ENCODE data around the gene LHX6. TPM values are rescaled to one million over a fixed set of nuclear protein-coding genes. Genes with fewer than 3 reads are reported as not detected.

The LHX6 gene
- total RNA-seq, 6 experiments from 2014 or later = not detected

DNA sequence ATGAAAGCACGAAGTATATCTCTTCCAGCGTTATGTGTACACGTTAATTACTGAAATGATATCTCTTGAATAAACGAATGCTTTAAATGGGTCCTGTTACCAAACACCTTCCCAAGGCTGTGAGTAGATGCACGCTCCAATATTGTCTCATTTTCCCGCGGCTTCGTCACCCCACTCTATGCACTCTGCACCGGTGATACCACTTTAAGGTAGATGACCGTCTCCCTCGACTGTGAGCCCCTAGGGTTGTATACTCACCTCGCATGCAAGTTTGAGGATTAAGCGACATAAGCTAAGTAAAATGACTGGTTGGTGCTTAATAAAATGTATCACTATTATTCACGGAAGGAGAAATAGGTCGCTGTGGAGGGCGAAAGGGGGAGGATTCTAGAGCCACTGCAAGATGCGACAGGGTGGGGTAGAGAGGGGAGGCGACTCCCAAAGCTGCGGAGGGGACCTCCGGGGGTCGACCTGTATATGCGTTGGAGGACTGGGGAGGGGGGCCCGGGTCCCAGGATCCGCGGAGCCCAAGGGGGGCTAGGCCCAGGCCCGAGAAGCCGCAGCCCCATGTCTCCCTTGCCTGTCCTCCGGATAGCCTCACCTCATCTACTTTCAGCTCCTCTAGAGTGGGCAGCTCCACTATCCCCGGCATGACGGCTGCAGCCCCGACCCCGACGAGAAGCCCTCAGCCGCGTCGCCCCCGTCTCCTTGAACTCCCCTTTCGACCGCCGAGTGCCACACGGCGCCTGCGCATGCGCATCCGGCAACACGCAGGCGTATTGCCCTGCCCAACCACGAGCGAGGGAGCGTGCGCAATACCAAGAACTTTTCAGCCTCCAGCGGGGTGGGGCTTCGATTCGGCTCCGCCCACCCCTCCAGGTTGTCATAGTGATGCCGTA, 69.5 kb downstream of the LHX6 start, which contains the start of the genes MORN5 and NDUFA8:
Gene MORN5 (plus strand): TSS at position 883 of the 899 bp plus-strand sequence. CDS start 65 bp downstream, outside the sequence.
Gene NDUFA8 (minus strand): TSS at position 754 of the 899 bp plus-strand sequence. CDS start 102 bp downstream, at position 652.
- DNase-seq = peak; percentile 92
- H3K4me1 Mint-ChIP-seq (ENCODE audit: low read depth) = peaks cover 27% of the 10 kb centered on the region
- H3K4me3 Mint-ChIP-seq = peak within 1 kb of the TSS; percentile 96

GRCh38 chr9:122158202-122158601, 70.6 kb downstream of the LHX6 start:
- Mint-ChIP-seq H3K9me3 (peaks cover 8% of the 10 kb centered on the region), H3K27me3 (ENCODE audit: insufficient read depth) (peaks cover 6% of the 10 kb centered on the region; the same call in 1 of the 2 replicates), H3K4me1 (ENCODE audit: low read depth) (peaks cover 27% of the 10 kb centered on the region), H3K27ac (no peak overlapping the region), H3K36me3 (ENCODE audit: low read depth) (peaks cover 6% of the 10 kb centered on the region; the same call in 1 of the 2 replicates), H3K4me3 (peak overlapping the region; percentile 26)
- TF ChIP-seq, protein P1, sequence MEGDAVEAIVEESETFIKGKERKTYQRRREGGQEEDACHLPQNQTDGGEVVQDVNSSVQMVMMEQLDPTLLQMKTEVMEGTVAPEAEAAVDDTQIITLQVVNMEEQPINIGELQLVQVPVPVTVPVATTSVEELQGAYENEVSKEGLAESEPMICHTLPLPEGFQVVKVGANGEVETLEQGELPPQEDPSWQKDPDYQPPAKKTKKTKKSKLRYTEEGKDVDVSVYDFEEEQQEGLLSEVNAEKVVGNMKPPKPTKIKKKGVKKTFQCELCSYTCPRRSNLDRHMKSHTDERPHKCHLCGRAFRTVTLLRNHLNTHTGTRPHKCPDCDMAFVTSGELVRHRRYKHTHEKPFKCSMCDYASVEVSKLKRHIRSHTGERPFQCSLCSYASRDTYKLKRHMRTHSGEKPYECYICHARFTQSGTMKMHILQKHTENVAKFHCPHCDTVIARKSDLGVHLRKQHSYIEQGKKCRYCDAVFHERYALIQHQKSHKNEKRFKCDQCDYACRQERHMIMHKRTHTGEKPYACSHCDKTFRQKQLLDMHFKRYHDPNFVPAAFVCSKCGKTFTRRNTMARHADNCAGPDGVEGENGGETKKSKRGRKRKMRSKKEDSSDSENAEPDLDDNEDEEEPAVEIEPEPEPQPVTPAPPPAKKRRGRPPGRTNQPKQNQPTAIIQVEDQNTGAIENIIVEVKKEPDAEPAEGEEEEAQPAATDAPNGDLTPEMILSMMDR (IDR thresholded peaks at IDR 0.05) = peak; percentile 73
- peak; percentile 50 for DNase-seq

More for the DNA sequence above, 69.5 kb downstream of the LHX6 start, which contains the start of the genes MORN5 and NDUFA8:
- Mint-ChIP-seq H3K27ac (peak within 1 kb of the TSS; percentile 84), H3K9me3 (peaks cover 8% of the 10 kb centered on the region), H3K27me3 (ENCODE audit: insufficient read depth) (peaks cover 16% of the 10 kb centered on the region), H3K36me3 (ENCODE audit: low read depth) (peaks cover 6% of the 10 kb centered on the region; the same call in 1 of the 2 replicates)
- TF ChIP-seq, protein P1 (IDR thresholded peaks at IDR 0.05) = no peak

GRCh38 chr9:122155796-122156195, 73.0 kb downstream of the LHX6 start:
- no peak overlapping the region; the same call in 1 of the 2 replicates for H3K27ac Mint-ChIP-seq
- peaks cover 27% of the 10 kb centered on the region for H3K4me1 Mint-ChIP-seq (ENCODE audit: low read depth)
- no peak for DNase-seq

More at GRCh38 chr9:122155796-122156195, 73.0 kb downstream of the LHX6 start:
- TF ChIP-seq, protein P1 (IDR thresholded peaks at IDR 0.05) = no peak
- Mint-ChIP-seq H3K27me3 (ENCODE audit: insufficient read depth) (peaks cover 2% of the 10 kb centered on the region; the same call in 1 of the 2 replicates), H3K4me3 (no peak overlapping the region), H3K36me3 (ENCODE audit: low read depth) (no peaks in the 10 kb centered on the region), H3K9me3 (no peaks in the 10 kb centered on the region)

Other genes with a start within 250 kb of the LHX6 start
- 10 to 100 TPM in 1 of 6 experiments, 1 to 10 TPM in 5; 6.9 to 10.2 (median 8.3) TPM for gene TTLL11, start 135.6 kb downstream of the LHX6 start, total RNA-seq (2021; fragmentation: NEBNext Ultra II Directional; extraction: Animal tissue kit (Norgen Biotek cat#: 25700))
- gene NDUFA8, start 69.2 kb downstream of the LHX6 start, total RNA-seq (2021; fragmentation: NEBNext Ultra II Directional; extraction: Animal tissue kit (Norgen Biotek cat#: 25700)) = 10 to 100 TPM; 67.4 to 76.6 (median 72.8) TPM
- not detected for gene MORN5, start 69.0 kb downstream of the LHX6 start, total RNA-seq (2021; fragmentation: NEBNext Ultra II Directional; extraction: Animal tissue kit (Norgen Biotek cat#: 25700))
- 10 to 100 TPM; 25.6 to 30.5 (median 27.6) TPM for gene RBM18, start 35.9 kb upstream of the LHX6 start, total RNA-seq (2021; fragmentation: NEBNext Ultra II Directional; extraction: Animal tissue kit (Norgen Biotek cat#: 25700))
- gene MRRF, start 35.9 kb upstream of the LHX6 start, total RNA-seq (2021; fragmentation: NEBNext Ultra II Directional; extraction: Animal tissue kit (Norgen Biotek cat#: 25700)) = 10 to 100 TPM; 27.1 to 32.2 (median 29.4) TPM
- 100 to 1,000 TPM in 3 of 6 experiments, 10 to 100 TPM in 3; 33.0 to 122 (median 102) TPM for gene PTGS1, start 142.1 kb upstream of the LHX6 start, total RNA-seq (2021; fragmentation: NEBNext Ultra II Directional; extraction: Animal tissue kit (Norgen Biotek cat#: 25700))
- gene OR1J1, start 249.0 kb upstream of the LHX6 start, total RNA-seq (2021; fragmentation: NEBNext Ultra II Directional; extraction: Animal tissue kit (Norgen Biotek cat#: 25700)) = not detected

All from HFFc6 (cell line).